T-helper 2 cell treated with Interferon-gamma antibody and Interleukin-4, amounts not matched to agents 100 ng/mL and 5 ng/mL, for 36 hours (primary cell): Measurements from ENCODE around the gene PSMB11. TPM values are rescaled to one million over a fixed set of nuclear protein-coding genes. Genes with fewer than 3 reads are reported as not detected.

Experiments used
- intact Hi-C: fragments of 100-400 bp; cut with micrococcal nuclease; formaldehyde crosslinking; loops from one replicate; pipeline ENCODE4 v1.15.1; 2023
- total RNA-seq: library from RNA; stranded (reverse); gene quantifications from 2 replicates; pipeline ENCODE4 v1.2.3, GENCODE V29; 2022

PSMB11 gene
- total RNA-seq, 1 donor from 2014 or later, result not detected

DNA sequence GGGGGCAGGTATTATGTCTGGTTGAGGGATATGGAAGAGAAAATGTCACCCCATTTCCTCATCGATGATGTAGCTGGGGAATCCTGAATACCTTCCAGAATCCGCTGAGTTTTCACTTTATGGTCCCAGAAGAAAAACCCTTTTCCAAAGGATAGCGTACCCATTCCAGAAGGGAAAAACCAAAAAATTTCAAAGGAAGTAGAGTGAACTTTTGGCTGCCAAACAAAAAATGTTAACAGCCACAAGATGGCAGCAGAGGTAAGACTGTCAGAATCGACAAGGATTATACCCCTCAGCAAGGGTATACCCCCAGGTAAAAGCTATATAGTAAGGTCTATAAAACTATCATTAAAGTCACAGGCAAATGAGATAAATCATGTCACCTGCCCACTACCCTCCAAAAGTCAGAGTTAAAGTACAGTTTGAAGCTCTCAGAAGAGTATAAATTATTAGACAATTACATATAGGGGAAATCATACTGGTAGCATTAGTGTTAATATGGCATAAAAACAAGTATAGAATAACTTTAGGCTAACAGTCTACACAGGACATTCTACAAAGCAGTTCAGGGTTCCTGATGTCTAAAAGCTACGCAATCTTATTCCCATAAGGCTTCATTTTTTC is 34.9 kb downstream of the PSMB11 start:
- intact Hi-C loops, result no loop called here

DNA sequence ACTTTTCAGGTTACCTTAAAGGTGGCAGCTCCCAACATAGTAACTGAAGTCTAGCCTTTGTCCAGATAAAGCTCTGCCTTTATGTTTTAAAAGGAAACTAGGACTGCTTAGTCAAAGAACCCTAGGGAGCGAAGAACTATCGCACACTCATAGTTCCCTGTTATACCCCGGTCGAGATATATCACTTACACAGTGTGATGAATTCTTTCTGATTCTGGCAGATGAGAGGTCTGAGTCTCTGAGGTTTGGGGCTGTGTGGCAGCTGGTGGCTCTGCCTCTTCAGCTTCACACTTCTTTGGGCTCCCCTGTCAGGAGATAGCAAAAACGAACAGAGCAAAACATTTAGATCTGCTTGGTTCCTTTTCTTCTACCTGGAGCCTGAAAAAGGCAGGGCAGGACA is 36.0 kb downstream of the PSMB11 start:
- intact Hi-C loops, result no loop called here

DNA sequence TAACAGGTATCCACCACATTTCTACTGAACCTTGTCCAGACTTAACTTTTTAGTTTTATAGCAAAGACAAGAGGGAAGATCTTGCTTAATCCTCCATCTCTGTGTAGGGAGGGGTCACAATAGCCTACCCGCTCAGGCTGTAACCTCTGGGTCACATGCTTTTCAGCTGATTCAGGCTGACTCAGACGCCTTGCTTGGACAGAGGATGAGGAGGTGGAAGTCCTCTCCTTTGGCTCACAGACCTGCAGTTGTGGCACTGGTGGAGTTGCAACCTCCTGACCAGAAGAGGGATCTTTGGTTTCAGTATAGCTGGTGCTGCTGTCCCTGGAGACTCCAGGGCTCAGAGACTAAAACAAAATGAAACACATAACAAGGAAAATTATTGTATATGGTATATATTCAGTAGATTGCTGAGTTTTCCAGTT is 36.7 kb downstream of the PSMB11 start:
- intact Hi-C loops, result no loop called here

DNA sequence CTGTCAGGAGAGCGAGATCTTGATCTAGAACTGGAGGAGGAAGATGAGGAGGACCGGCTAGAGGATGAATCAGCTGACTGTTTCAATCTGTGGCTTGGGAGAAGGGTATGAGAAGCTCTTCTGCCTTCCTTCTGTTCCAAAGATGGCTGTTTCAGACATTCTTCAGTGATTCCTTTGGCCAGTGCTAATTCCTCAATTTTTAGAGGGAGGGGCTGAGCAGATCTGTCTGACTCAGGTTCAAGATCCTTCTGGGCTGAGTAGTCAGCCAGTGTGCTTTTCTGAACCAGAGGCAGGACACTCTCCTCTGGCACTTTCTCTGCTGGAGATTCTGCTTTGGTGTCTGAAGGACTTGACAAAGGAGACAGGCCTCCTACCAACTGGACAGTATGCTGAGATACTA is 37.7 kb downstream of the PSMB11 start:
- intact Hi-C loops, result no loop called here

DNA sequence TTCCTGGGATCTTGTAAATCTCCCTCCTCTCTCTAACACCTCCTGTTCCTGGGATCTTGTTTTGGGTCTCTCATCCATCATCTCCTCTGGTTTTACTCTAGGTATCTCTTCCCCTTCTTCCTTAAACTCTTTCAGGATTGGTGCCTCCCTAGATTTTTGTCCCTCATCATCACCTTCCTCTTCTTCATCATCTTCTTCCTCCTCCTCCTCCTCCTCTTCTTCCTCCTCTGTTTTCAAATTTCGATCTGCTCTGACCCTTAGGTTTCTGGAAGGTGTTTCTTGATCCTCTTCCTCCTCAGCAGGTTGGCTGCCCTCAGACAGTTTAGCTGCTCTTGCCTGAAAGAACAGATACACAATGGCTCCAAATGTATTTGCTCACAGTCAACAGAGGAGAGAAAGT is 38.5 kb downstream of the PSMB11 start:
- intact Hi-C loops, result no loop called here

DNA sequence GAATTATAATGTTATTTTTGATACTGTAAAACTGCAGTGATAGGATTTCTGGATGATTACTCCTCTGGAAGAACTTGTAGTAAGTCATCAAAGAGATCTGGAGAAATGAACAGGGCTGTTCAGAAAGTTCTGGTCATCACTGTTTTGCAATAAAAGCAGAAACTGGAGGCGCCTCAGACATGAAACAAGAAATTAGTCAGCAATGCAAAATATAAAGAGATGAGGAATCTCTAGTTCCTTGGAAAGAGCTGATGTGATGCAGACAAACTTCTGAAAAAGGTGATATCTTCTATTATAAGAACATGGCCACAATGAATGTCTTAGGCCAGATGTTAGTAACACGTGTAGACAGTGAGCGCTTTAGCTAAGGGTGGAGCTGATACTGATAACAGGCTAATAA is 43.4 kb downstream of the PSMB11 start:
- intact Hi-C loops, result no loop called here

DNA sequence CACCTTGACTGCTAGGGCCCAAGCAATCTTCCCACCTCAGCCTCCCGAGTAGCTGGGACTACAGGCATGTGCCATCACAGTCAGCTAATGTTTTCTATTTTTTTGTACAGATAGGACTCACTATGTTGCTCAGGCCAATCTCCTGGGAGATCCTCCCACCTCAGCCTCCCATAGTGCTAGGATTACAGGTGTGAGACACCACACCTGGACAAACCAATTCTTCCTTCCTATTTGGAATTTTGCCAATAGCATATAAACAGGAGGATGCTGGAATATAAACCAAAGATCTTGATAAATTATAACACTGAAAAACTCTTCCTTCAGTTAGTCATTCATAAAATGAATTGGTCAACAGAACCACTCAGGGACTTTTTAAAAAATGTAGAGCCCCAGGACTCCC is 44.6 kb downstream of the PSMB11 start:
- intact Hi-C loops, result no loop called here

DNA sequence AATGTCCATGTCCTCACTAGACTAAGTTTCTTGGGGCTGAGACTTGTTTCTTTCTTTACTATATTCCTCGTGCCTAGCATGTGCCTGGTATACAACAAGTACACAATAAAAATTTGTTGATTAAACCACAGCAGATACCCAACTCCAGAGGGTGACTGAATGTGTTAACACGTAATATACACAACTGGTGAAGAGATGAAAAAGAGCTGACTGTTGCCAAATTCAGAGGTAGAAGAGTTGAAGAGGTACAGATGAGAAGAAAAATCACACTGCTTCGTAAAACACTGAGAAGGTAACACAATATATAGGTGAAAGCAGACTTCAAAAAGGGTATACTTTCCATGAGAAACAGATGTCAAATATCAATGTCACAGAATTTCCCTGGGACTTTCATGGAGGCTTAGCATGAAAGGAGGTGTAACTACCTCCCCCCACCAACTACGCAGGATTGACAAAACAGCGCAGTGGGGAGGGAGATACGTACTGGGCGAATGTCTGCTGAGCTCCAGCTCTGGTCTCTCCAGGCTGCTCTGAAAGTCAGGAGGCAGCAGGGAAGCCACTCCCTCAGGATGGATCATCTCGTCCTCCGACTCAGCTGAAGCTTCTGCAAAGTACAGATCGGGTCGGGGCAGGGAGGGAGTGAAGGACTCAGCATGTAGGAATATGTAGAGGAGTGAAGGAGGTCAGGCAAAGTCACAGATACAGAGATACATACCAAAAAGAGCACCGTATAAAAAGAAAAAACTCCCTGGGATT is 47.7 kb downstream of the PSMB11 start:
- intact Hi-C loops, result loop anchor here (10.0 kb wide), 1 partner anchor 465 kb away; the partner anchor contains the start of genes THTPA and ZFHX2

DNA sequence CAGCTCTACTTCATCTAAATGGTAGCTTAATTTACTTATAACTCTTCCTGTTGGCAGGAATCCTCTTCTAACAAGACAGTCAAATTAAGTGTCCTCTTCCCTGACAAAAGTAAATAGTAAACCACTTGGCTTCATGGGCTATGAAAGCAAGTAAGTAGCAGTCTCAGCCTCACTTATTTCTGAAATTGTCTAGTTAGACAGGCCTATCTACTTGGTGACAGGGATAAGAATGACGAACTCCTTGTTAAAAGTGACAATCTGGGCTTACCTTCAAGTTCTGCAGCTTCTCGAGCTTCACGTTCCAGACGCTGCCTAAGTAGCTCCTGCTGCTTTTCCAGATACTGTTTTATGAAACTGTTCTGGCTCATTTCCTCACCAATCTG is 48.2 kb downstream of the PSMB11 start:
- intact Hi-C loops, result loop anchor here (10.0 kb wide), 1 partner anchor 465 kb away; the partner anchor contains the start of genes THTPA and ZFHX2

DNA sequence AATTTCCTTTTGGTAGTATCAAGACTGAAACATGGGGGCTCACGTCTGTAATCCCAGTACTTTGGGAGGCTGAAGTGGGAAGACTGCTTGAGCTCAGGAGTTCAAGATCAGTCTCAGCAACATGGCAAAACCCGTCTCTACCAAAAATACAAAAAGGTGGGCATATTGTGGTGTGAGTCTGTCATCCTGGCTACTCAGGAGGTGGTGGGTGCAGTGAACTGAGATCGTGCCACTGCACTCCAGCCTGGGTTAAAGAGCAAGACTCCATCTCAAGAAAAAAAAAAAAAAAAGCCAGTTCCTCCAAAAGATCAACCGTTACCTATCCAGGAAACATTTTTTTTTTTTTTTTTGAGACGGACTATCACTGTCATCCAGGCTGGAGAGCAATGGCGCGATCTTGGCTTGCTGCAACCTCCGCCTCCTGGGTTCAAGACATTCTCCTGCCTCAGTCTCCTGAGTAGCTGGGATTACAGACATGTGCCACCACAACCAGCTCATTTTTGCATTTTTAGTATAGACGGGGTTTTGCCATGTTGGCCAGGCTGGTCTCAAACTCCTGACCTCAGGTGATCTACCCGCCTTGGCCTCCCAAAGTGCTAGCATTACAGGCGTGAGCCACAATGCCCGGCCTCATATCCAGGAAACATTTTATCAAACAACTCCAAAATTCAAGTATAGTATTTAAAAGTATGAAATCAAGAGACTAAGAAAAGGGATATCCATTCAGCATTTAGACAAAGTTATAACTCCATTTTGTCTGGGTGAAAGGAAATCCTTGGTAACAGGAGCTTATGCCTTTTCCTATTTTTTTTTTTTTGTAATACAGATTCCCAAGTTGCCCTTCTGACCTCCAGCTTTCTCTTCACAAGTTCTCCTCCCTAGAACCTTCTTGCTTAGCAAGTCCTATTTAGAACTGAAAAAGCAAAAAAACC is 49.5 kb downstream of the PSMB11 start:
- intact Hi-C loops, result loop anchor here (10.0 kb wide), 1 partner anchor 463 kb away; the partner anchor contains the start of genes THTPA and ZFHX2

DNA sequence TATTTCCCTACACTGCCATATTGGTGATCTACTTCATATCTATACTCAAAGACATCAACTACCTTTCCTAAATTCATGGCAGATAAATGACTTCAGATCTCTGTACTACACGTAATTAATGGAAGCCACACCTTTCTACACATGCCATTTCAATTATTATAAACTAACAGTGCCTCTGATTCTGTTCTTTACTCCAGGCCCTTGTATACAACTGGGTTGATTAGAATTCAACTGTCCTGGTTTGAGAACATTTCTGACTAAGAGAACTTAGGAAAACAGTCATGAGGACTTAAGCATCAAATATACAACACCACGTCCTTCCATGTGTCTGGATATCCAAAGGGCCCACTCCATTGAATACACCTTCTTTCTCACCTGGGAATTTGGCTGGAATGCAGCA is 51.1 kb downstream of the PSMB11 start:
- intact Hi-C loops, result loop anchor here (10.0 kb wide), 1 partner anchor 462 kb away; the partner anchor contains the start of genes THTPA and ZFHX2

DNA sequence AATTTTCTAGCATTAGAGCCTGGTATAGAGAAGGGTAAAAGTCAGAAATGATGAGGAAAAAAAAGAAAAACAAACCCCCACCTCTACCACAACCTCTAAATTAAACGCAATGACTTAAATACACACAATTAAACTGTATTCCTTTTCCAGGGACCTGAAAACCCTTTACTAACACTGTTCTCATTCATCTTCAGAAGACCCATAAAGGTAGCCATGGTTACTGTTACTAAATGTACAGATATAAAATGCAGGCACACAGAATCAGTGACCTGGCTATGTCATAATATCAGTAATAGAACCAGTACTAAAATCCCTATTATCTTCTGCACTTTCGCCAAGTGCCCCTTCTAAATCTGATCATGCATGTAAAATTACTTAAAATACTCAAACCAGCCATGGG is 51.5 kb downstream of the PSMB11 start:
- intact Hi-C loops, result loop anchor here (10.0 kb wide), 1 partner anchor 461 kb away; the partner anchor contains the start of genes THTPA and ZFHX2

Other genes with a start within 250 kb of the PSMB11 start
- not detected in 2 replicates for gene SLC7A7, start 226.8 kb upstream of the PSMB11 start, total RNA-seq
- gene MRPL52, start 212.3 kb upstream of the PSMB11 start, total RNA-seq, result 137 and 139 TPM in 2 replicates
- gene MMP14, start 205.6 kb upstream of the PSMB11 start, total RNA-seq, result 1.6 and 1.9 TPM in 2 replicates
- 51.0 and 52.5 TPM in 2 replicates for gene LRP10, start 170.5 kb upstream of the PSMB11 start, total RNA-seq
- 0.34 and 0.48 TPM in 2 replicates for gene REM2, start 159.0 kb upstream of the PSMB11 start, total RNA-seq
- gene RBM23, start 123.1 kb upstream of the PSMB11 start, total RNA-seq, result 84.7 and 88.9 TPM in 2 replicates
- 78.8 and 86.6 TPM in 2 replicates for gene PRMT5, start 112.8 kb upstream of the PSMB11 start, total RNA-seq
- gene HAUS4, start 85.1 kb upstream of the PSMB11 start, total RNA-seq, result 54.4 and 60.0 TPM in 2 replicates
- gene AJUBA, start 59.7 kb upstream of the PSMB11 start, total RNA-seq, result 0.66 and 0.91 TPM in 2 replicates
- 9.1 and 10.2 TPM in 2 replicates for gene C14orf93, start 32.1 kb upstream of the PSMB11 start, total RNA-seq
- gene PSMB5, start 7.3 kb upstream of the PSMB11 start, total RNA-seq, result 70.8 and 72.4 TPM in 2 replicates
- 2.6 and 3.0 TPM in 2 replicates for gene CDH24, start 15.3 kb downstream of the PSMB11 start, total RNA-seq
- 201 and 210 TPM in 2 replicates for gene ACIN1, start 52.9 kb downstream of the PSMB11 start, total RNA-seq
- gene C14orf119, start 53.3 kb downstream of the PSMB11 start, total RNA-seq, result 41.2 and 44.4 TPM in 2 replicates
- not detected in 2 replicates for gene CIROP, start 62.8 kb downstream of the PSMB11 start, total RNA-seq
- 0.09 TPM in 1 of 2 replicates, not detected in the other for gene CEBPE, start 77.0 kb downstream of the PSMB11 start, total RNA-seq
- gene SLC7A8, start 141.4 kb downstream of the PSMB11 start, total RNA-seq, result 1.0 and 2.0 TPM in 2 replicates
- not detected in 2 replicates for gene RNF212B, start 195.7 kb downstream of the PSMB11 start, total RNA-seq
- gene HOMEZ, start 243.9 kb downstream of the PSMB11 start, total RNA-seq, result 10.3 and 10.9 TPM in 2 replicates